Mucosa of stomach (tissue), 1 donor: Measurements from ENCODE around the gene KRTAP9-6.
"Not testable (repeated sequence)": the region's sequence is repeated elsewhere in the genome, so short reads cannot be mapped to it uniquely, and the experiment has no call there.

ENCODE experiments used
- H3K27me3 ChIP-seq: one replicate; pipeline ENCODE4 v1.7.0; 2013; ENCODE audit warnings: mild to moderate bottlenecking, low read length; ENCODE audit not compliant: control insufficient read depth, insufficient read depth
- H3K36me3 ChIP-seq: one replicate; pipeline ENCODE4 v1.7.0; 2013; ENCODE audit warnings: low read length; ENCODE audit not compliant: control insufficient read depth, insufficient read depth
- H3K4me1 ChIP-seq: one replicate; pipeline ENCODE4 v1.7.0; 2013; ENCODE audit warnings: mild to moderate bottlenecking, low read length; ENCODE audit not compliant: control insufficient read depth, insufficient read depth
- H3K4me3 ChIP-seq: one replicate; pipeline ENCODE4 v1.7.0; 2013; ENCODE audit warnings: low read length
- H3K9ac ChIP-seq: one replicate; pipeline ENCODE4 v1.7.0; 2013; ENCODE audit warnings: mild to moderate bottlenecking, low read length, moderate library complexity
- H3K9me3 ChIP-seq: one replicate; pipeline ENCODE4 v1.7.0; 2013; ENCODE audit warnings: mild to moderate bottlenecking, low read length, moderate library complexity; ENCODE audit not compliant: control insufficient read depth
- donor health status: Pancreatic carcinoma.

KRTAP9-6 gene

DNA sequence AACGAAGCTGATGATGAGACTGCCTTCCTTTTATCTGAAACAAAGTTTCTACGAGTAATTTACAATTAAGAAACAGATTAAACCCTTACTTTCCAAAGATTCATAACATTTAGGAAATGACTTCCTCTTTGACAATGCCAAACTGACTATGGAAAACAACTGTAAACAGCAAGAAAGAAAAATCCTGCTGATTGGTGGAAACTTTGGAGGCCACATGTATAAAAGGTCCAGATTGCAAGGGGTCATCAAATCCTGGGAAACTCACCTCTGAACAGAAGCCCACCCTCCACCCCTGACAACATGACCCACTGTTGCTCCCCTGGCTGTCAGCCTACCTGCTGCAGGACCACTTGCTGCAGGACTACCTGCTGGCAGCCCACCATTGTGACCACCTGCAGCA, at the start of gene KRTAP9-6:
Gene KRTAP9-6, plus strand, starts transcription at position 301 of the 400 bp plus-strand sequence. Its CDS starts 0 bp downstream, at position 301.
- Histone ChIP-seq H3K4me1 (no peaks in the 10 kb centered on the region), H3K9me3 (no peaks in the 10 kb centered on the region), H3K4me3 (no peak within 1 kb of the TSS), H3K27me3 (no peaks in the 10 kb centered on the region), H3K9ac (no peak within 1 kb of the TSS), H3K36me3 (no peaks in the 10 kb centered on the region)

- no peak overlapping the region for H3K9ac ChIP-seq
- H3K9me3 ChIP-seq, result no peaks in the 10 kb centered on the region
- no peak overlapping the region for H3K4me3 ChIP-seq
- H3K4me1 ChIP-seq, result no peaks in the 10 kb centered on the region
- H3K36me3 ChIP-seq, result no peaks in the 10 kb centered on the region
- H3K27me3 ChIP-seq, result peaks cover 3% of the 10 kb centered on the region
Observed at GRCh38 chr17:41215681-41216080, 49.5 kb upstream of the KRTAP9-6 start.

GRCh38 chr17:41223821-41224220, 41.4 kb upstream of the KRTAP9-6 start:
- Histone ChIP-seq H3K4me3 (no peak overlapping the region), H3K36me3 (no peaks in the 10 kb centered on the region), H3K9ac (no peak overlapping the region), H3K4me1 (no peaks in the 10 kb centered on the region), H3K27me3 (no peaks in the 10 kb centered on the region), H3K9me3 (no peaks in the 10 kb centered on the region)

DNA sequence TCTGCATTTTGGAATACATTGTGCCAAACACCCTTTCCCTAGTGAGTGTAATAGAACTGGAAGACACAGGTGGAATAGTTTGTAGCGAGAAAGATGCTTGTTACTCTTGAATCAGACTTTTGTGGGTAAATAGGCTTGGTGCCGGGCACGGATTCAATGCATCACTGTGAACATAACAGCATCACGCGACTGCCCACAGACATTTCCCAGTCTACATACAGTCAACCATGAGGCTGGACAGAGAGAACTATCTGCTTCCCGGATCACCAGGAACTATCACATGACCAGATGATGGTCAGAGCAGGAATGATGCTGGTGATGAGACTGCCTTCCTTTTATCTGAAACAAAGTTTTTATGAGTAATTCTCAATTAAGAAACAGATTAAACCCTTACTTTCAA, 39.1 kb upstream of the KRTAP9-6 start:
- Histone ChIP-seq H3K27me3 (no peaks in the 10 kb centered on the region), H3K36me3 (no peaks in the 10 kb centered on the region), H3K9ac (no peak overlapping the region), H3K9me3 (no peaks in the 10 kb centered on the region), H3K4me1 (no peaks in the 10 kb centered on the region), H3K4me3 (no peak overlapping the region)

DNA sequence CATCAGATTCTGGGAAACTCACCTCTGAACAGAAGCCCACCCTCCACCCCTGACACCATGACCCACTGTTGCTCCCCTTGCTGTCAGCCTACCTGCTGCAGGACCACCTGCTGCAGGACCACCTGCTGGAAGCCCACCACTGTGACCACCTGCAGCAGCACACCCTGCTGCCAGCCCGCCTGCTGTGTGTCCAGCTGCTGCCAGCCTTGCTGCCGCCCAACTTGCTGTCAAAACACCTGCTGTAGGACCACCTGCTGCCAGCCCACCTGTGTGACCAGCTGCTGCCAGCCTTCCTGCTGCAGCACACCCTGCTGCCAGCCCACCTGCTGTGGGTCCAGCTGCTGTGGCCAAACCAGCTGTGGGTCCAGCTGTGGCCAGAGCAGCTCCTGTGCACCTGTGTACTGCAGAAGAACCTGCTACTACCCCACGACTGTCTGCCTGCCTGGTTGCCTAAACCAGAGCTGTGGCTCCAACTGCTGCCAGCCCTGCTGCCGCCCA, 38.5 kb upstream of the KRTAP9-6 start, which contains the start of gene KRTAP9-2:
Gene KRTAP9-2, plus strand, starts transcription at position 51 of the 498 bp plus-strand sequence. Its CDS starts 7 bp downstream, at position 58.
- not testable (repeated sequence) for H3K4me1 ChIP-seq, H3K9me3 ChIP-seq, H3K4me3 ChIP-seq, H3K36me3 ChIP-seq, H3K9ac ChIP-seq, H3K27me3 ChIP-seq

- Histone ChIP-seq H3K9ac (no peak overlapping the region), H3K36me3 (no peaks in the 10 kb centered on the region), H3K9me3 (no peaks in the 10 kb centered on the region), H3K4me3 (no peak overlapping the region), H3K27me3 (no peaks in the 10 kb centered on the region), H3K4me1 (no peaks in the 10 kb centered on the region)
Observed at GRCh38 chr17:41230094-41230493, 35.1 kb upstream of the KRTAP9-6 start.

DNA sequence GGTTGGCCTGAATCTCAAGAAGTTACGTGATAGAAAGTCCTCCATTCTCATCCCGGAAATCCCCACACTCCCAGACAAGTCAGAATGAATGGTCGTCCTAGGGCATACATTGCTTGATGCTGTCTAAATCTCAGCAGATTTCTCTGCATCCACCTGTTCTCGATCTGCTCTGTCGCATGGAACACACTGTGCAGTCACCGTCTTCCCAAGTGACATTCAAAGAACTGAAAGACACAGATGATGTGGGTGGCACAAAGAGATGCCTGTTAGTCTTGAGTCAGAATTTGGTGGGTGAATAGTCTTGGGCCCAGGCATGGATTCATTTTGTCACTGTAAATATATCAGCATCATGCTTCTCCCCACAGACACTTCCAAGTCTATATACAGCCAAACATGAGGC, 33.4 kb upstream of the KRTAP9-6 start:
- Histone ChIP-seq H3K27me3 (no peaks in the 10 kb centered on the region), H3K4me1 (no peaks in the 10 kb centered on the region), H3K4me3 (no peak overlapping the region), H3K36me3 (no peaks in the 10 kb centered on the region), H3K9me3 (no peaks in the 10 kb centered on the region), H3K9ac (no peak overlapping the region)

DNA sequence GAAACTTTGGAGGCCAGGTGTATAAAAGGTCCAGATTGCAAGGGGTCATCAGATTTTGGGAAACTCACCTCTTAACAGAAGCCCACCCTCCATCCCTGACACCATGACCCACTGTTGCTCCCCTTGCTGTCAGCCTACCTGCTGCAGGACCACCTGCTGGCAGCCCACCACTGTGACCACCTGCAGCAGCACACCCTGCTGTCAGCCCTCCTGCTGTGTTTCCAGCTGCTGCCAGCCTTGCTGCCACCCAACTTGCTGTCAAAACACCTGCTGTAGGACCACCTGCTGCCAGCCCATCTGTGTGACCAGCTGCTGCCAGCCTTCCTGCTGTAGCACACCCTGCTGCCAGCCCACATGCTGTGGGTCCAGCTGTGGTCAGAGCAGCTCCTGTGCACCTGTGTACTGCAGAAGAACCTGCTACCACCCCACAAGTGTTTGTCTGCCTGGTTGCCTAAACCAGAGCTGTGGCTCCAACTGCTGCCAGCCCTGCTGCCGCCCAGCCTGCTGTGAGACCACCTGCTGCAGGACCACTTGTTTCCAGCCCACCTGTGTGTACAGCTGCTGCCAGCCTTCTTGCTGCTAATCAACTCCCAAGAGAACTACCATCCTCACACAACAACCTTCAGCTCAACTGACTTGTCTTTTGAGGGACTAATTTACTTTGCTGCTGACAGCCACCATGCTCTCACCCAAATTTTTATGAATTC, 32.6 kb upstream of the KRTAP9-6 start, which contains the start of gene KRTAP9-3:
Gene KRTAP9-3, plus strand, starts transcription at position 51 of the 707 bp plus-strand sequence. Its CDS starts 53 bp downstream, at position 104.
- not testable (repeated sequence) for H3K36me3 ChIP-seq, H3K9ac ChIP-seq, H3K9me3 ChIP-seq, H3K4me1 ChIP-seq, H3K27me3 ChIP-seq, H3K4me3 ChIP-seq

GRCh38 chr17:41237116-41237515, 28.1 kb upstream of the KRTAP9-6 start:
- H3K27me3 ChIP-seq, H3K9ac ChIP-seq, H3K4me1 ChIP-seq, H3K9me3 ChIP-seq, H3K4me3 ChIP-seq, H3K36me3 ChIP-seq: not testable (repeated sequence)

DNA sequence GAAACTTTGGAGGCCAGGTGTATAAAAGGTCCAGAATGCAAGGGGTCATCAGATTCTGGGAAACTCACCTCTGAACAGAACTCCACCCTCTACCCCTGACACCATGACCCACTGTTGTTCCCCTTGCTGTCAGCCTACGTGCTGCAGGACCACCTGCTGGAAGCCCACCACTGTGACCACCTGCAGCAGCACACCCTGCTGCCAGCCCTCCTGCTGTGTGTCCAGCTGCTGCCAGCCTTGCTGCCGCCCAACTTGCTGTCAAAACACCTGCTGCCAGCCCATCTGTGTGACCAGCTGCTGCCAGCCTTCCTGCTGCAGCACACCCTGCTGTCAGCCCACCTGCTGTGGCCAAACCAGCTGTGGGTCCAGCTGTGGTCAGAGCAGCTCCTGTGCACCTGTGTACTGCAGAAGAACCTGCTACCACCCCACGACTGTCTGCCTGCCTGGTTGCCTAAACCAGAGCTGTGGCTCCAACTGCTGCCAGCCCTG, 27.2 kb upstream of the KRTAP9-6 start, which contains the start of gene KRTAP9-8:
Gene KRTAP9-8, plus strand, starts transcription at position 51 of the 489 bp plus-strand sequence. Its CDS starts 53 bp downstream, at position 104.
- H3K9ac ChIP-seq, result not testable (repeated sequence)

GRCh38 chr17:41246995-41247787, 18.0 kb upstream of the KRTAP9-6 start:
- not testable (repeated sequence) for H3K36me3 ChIP-seq, H3K27me3 ChIP-seq, H3K4me3 ChIP-seq, H3K9ac ChIP-seq, H3K4me1 ChIP-seq, H3K9me3 ChIP-seq

More for the DNA sequence above, 27.2 kb upstream of the KRTAP9-6 start, which contains the start of gene KRTAP9-8:
- not testable (repeated sequence) for H3K36me3 ChIP-seq, H3K4me1 ChIP-seq, H3K9me3 ChIP-seq, H3K27me3 ChIP-seq, H3K4me3 ChIP-seq
